ENCODE results near the gene ITGA6. TPM values are rescaled to one million over a fixed set of nuclear protein-coding genes. Genes with fewer than 3 reads are reported as not detected.

The ITGA6 gene
- total RNA-seq, result 120 TPM

GRCh38 chr2:172427256-172427989 is at the start of gene ITGA6:
Gene ITGA6 (plus strand): TSS chr2:172427586.

Other genes starting within 250 kb of the ITGA6 start
- gene PDK1, start 128.5 kb downstream of the ITGA6 start, total RNA-seq, result 46.2 TPM